ENCODE results near the gene TMEM51.
"Not testable (repeated sequence)": the region's sequence is repeated elsewhere in the genome, so short reads cannot be mapped to it uniquely, and the experiment has no call there.

Gene TMEM51

DNA sequence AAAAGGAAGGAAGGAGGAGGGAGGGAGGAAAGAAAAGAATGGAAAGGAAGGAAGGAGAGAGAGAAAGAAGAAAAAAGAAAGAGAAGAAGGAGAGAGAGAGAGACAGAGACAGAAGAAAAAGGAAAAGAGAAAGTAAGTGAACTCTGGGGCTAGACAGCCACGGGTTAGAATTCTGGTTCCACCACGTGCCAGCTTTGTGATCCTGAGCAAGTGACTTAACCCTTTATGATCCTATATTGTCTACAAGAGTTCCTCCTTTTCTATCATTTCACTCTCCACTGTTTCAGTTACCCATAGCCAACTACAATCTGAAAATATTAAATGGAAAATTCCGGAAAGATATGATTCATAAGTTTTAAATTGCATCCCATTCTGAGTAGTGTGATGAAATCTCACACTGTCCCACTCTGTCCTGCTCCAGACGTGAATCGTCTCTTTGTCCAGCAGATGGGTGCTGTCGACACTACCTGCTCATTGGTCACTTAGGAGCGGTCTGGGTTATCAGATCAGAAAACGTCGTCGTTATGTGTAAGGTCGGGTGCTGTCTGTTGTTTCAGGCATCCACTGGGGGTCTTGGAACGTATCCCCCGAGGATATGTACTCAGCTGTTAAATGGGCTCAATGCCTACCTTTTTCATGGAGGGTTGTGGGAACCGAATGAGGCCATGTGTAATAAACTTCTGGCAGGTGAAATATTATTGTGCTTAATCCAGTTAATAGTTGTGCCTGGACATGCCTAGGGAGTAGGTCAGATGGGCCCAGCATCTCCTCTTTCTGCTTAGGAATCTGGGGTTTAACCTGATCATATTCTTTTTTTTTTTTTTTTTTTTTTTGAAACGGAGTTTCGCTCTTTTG lies 19.1 kb downstream of the TMEM51 start:
- H3K4me2 ChIP-seq (ENCODE audit: low read length) = no peak overlapping the region
- no peaks in the 10 kb centered on the region for H3K79me2 ChIP-seq
- H3K27ac ChIP-seq = no peak overlapping the region
- no peaks in the 10 kb centered on the region for H3K4me1 ChIP-seq
- TF ChIP-seq, protein P1, sequence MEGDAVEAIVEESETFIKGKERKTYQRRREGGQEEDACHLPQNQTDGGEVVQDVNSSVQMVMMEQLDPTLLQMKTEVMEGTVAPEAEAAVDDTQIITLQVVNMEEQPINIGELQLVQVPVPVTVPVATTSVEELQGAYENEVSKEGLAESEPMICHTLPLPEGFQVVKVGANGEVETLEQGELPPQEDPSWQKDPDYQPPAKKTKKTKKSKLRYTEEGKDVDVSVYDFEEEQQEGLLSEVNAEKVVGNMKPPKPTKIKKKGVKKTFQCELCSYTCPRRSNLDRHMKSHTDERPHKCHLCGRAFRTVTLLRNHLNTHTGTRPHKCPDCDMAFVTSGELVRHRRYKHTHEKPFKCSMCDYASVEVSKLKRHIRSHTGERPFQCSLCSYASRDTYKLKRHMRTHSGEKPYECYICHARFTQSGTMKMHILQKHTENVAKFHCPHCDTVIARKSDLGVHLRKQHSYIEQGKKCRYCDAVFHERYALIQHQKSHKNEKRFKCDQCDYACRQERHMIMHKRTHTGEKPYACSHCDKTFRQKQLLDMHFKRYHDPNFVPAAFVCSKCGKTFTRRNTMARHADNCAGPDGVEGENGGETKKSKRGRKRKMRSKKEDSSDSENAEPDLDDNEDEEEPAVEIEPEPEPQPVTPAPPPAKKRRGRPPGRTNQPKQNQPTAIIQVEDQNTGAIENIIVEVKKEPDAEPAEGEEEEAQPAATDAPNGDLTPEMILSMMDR (IDR thresholded peaks at IDR 0.05) = no peak
- H3K9ac ChIP-seq = no peak overlapping the region
- no peaks in the 10 kb centered on the region for H3K36me3 ChIP-seq (ENCODE audit: control insufficient read depth, insufficient read depth, low read length)
- no peaks in the 10 kb centered on the region for H3K9me3 ChIP-seq (ENCODE audit: control insufficient read depth, low read length)
- H3K4me3 ChIP-seq (ENCODE audit: low read depth, low read length) = no peak overlapping the region
- no peaks in the 10 kb centered on the region for H3K27me3 ChIP-seq (ENCODE audit: control insufficient read depth, insufficient read depth, low read length)
- no peak overlapping the region for H2AFZ ChIP-seq

DNA sequence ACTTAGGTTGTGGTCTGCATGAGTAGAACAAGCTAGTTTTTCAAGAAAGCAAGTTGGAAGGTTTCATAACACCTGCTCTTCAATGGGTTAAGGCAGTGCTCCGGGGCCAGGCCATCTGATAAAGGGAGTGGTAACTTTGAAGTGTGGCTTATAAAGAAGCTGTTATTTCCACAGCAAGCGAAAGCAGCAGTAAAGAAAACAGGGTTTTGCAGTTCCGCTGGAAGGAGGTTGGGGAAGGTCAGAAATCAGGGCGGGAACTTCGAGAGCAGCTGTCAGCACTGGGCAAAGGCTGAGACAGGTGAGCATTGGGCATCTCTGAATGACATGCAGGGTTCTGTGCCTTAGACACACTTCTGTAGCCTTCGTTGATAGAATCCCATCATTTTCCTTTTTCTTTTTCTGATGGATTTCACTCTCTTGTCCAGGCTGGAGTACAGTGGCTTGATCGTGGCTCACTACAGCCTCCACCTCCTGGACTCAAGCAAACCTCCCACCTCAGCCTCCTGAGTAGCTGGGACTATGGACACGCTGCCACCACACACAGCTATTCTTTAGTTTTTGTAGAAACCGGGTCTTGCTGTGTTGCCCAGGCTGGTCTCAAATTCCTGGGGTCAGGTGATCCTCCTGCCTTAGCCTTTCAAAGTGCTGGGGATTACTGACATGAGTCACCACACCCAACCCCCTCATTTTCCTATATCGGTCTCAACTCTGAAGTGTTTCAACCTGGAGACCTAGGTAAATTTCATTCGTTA lies 20.5 kb downstream of the TMEM51 start:
- Histone ChIP-seq H3K79me2 (no peaks in the 10 kb centered on the region), H3K9me3 (ENCODE audit: control insufficient read depth, low read length) (no peaks in the 10 kb centered on the region), H3K4me3 (ENCODE audit: low read depth, low read length) (no peak overlapping the region), H3K4me2 (ENCODE audit: low read length) (no peak overlapping the region), H3K27me3 (ENCODE audit: control insufficient read depth, insufficient read depth, low read length) (no peaks in the 10 kb centered on the region), H3K27ac (no peak overlapping the region), H3K36me3 (ENCODE audit: control insufficient read depth, insufficient read depth, low read length) (no peaks in the 10 kb centered on the region), H3K4me1 (no peaks in the 10 kb centered on the region), H3K9ac (no peak overlapping the region), H2AFZ (no peak overlapping the region)
- TF ChIP-seq, protein P1 (IDR thresholded peaks at IDR 0.05) = no peak

DNA sequence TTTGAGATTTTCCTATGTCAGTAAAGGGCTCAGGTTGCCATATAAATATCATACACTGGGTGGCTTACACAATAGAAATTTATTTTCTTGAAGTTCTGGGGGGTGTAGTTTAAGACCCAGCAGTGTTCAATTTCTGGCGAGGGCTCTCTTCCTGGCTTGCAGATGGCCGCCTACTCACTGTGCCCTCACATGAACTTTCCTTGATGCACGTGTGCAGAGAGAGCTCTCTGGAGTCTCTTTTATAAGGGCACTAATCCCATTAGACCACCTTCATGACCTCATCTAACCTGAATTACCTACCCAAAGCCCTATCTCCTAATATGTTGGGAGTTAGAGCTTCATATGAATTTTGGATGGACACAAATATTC lies 21.1 kb downstream of the TMEM51 start:
- H3K4me3 ChIP-seq (ENCODE audit: low read depth, low read length) = no peak overlapping the region
- H3K27ac ChIP-seq = no peak overlapping the region
- no peaks in the 10 kb centered on the region for H3K9me3 ChIP-seq (ENCODE audit: control insufficient read depth, low read length)
- no peaks in the 10 kb centered on the region for H3K79me2 ChIP-seq
- no peaks in the 10 kb centered on the region for H3K27me3 ChIP-seq (ENCODE audit: control insufficient read depth, insufficient read depth, low read length)
- no peak overlapping the region for H2AFZ ChIP-seq
- no peak overlapping the region for H3K4me2 ChIP-seq (ENCODE audit: low read length)
- no peaks in the 10 kb centered on the region for H3K4me1 ChIP-seq
- no peak overlapping the region for H3K9ac ChIP-seq
- TF ChIP-seq, protein P1 (IDR thresholded peaks at IDR 0.05) = no peak
- no peaks in the 10 kb centered on the region for H3K36me3 ChIP-seq (ENCODE audit: control insufficient read depth, insufficient read depth, low read length)

DNA sequence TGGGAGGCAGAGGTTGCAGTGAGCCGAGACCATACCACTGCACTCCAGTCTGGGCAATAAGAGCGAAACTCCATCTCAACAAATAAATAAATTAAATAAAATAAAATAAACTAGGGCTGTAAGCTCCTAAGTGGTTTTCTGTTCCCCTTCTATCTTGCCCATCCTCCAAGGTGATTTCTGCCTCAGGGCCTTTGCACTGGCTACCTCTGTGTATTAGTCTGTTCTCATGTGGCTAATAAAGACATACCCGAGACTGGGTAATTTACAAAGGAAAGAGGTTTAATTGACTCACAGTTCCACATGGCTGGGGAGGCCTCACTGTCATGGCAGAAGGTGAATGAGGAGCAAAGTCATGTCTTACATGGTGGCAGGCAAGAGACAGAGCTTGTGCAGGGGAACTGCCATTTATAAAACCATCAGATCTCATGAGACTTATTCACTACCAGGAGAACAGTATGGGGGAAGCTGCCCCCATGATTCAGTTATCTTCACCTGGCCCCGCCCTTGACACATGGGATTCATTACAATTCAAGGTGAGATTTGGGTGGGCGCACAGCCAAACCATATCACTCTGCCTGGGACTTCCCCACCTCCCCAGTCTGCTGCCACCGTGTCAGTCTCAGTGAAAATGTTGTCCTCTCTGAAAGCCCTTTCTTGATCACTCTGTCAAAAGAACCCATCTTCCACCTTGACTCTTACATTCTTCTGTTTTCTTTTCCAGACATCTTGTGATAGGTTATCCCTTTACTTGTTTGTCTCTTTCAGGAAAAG lies 22.0 kb downstream of the TMEM51 start:
- H3K9ac ChIP-seq; H3K4me3 ChIP-seq (ENCODE audit: low read depth, low read length); H3K9me3 ChIP-seq (ENCODE audit: control insufficient read depth, low read length); H3K4me2 ChIP-seq (ENCODE audit: low read length); H3K36me3 ChIP-seq (ENCODE audit: control insufficient read depth, insufficient read depth, low read length); H3K4me1 ChIP-seq; H3K27ac ChIP-seq; H3K79me2 ChIP-seq; H2AFZ ChIP-seq; H3K27me3 ChIP-seq (ENCODE audit: control insufficient read depth, insufficient read depth, low read length): not testable (repeated sequence)

DNA sequence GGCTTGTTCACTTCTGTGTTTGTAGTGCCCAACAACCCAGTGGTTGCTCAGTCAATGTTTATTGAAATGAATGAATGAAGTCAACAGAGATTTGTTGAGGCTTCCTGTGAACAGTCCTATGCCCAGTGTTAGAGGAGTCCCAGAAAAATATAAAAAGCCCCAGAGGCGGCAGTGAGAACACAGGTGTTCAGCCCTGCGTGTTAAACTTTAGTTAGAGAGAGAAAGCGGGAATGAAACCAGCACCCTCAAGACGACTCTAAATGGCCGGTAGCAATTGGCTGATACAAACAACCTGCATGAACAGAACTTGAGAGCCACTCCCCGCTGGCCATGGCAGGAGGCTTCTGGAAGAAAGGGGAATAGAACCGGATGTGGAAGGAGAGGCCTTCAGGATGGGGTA lies 22.6 kb downstream of the TMEM51 start:
- Histone ChIP-seq H2AFZ (no peak overlapping the region), H3K9ac (no peak overlapping the region), H3K36me3 (ENCODE audit: control insufficient read depth, insufficient read depth, low read length) (no peaks in the 10 kb centered on the region), H3K79me2 (no peaks in the 10 kb centered on the region), H3K4me3 (ENCODE audit: low read depth, low read length) (no peak overlapping the region), H3K27ac (no peak overlapping the region), H3K4me2 (ENCODE audit: low read length) (no peak overlapping the region), H3K27me3 (ENCODE audit: control insufficient read depth, insufficient read depth, low read length) (no peaks in the 10 kb centered on the region), H3K9me3 (ENCODE audit: control insufficient read depth, low read length) (no peaks in the 10 kb centered on the region), H3K4me1 (no peaks in the 10 kb centered on the region)
- TF ChIP-seq, protein P1 (IDR thresholded peaks at IDR 0.05) = no peak

Data from parathyroid adenoma (tissue), 2 donors.